ENCODE results near the gene MBOAT1.

MBOAT1 gene

DNA sequence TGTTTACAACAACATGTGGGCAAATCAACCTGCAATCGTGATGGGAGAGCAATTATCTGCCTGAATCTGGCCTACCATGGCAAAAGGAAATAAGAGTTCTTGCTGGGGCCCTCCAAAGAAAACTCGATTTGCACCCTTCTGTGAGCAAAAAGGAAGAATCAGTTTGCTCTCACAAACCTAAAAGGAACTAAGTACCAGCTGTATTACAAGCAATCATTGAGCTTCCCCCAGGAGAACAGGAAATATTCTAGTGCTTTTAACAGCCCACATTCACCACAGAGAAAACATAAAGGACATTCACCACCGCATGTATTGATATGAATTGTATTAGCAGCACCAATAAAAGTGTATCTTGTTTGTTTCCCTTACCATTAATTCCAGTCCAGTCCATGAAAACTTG, 75.0 kb downstream of the MBOAT1 start:
- no peak for DNase-seq (ENCODE audit: low spot score)

DNA sequence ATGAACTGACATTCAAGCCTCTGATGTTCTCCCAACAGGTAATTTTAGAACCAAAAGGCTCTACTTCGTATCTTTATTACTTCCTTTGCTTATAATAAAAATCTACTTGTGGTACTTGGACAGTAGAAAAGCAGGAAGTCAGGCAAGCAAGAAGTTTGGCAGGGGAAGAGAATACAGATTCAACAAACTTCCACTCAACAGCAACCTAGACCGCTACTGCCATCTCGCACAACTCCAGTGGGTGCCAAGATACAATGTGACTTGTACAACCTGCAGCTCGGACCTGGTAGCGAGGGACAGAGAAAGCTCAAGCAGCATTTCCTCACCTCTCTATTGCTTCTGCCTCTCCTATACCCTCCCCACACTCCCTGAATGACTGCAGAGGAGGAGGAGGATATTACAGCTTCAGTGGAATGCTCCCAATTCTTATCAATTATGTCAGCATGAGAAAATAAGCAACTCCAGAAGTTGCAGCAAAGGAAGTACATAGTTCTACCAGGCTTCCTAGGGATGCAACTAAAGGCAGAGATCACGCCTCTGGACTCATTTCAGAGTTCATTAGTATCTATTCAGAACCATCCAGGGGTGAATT, 76.5 kb downstream of the MBOAT1 start:
- DNase-seq (ENCODE audit: low spot score): no peak

DNA sequence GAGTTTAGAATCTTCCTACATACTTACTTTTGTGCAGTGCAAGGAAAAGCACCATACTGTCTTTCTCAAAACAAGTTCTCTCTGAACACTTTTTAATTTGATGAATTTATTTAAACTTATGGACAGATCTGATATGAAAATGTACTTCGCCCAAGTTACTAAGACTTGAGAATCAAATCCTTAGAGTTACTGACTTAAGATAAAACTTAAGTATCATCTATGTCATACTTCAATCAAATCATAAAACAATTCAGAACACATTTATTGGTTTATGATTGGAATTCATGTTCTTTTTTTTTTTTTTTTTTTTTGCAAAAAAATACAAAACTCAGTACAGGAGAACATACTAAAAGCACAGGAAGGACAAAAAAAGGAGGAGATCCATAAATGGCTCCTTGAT, 77.7 kb downstream of the MBOAT1 start:
- DNase-seq (ENCODE audit: low spot score): no peak

DNA sequence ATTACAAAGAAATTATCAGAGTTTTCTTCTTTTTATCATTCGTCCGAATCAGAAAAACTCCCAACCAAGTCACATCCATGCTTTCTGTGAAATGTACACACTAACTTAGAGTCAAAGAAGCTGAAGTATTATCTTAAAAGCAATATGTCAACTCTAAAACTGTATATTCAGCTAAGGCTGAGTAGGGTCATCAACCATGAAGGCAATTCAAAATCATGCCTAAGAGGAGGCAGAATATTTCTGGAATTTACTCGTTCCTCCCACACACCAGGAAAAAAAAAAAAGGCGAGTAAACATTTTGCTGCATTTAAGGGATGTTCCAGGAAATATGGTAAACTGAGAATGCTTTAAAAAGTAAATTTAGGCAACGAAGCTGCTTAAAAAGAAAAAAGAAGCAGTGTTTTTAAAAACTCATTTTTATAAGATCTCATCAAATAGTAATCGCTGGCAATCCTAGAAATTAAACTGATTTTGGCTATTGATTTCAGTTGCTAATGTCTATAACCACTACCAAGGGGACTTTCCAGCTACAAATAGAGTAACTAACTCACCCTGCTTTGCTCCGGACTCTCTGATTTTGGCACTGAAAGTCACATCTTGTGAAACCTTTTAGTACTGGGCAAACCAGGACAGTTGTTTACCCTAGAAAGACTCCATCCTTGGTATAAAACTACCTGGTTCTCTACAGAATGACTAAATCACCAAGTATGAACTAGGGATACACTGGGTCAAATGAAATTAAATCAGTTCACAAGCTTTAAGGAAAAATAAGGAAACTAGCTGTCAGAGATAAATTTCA, 82.8 kb downstream of the MBOAT1 start:
- no peak for DNase-seq (ENCODE audit: low spot score)

DNA sequence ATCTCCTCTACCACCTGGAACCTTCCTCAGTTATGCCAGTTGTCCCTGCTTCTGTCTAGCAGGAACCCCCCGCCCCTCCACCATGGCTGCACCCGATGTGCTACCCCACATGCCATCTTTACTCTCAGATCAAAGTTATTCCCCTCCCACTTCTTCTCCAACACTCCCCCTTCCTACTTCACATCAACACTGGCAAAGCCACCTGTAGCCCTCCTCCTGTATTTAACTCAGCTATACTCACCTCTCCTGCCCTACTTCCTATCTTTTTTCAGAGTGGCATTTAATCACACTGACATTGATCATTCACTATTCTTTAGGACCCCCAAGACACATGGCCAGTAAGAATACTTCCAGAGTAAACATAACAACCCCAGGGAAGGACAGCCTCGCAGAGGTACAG, 84.3 kb downstream of the MBOAT1 start:
- no peak for DNase-seq (ENCODE audit: low spot score)

DNA sequence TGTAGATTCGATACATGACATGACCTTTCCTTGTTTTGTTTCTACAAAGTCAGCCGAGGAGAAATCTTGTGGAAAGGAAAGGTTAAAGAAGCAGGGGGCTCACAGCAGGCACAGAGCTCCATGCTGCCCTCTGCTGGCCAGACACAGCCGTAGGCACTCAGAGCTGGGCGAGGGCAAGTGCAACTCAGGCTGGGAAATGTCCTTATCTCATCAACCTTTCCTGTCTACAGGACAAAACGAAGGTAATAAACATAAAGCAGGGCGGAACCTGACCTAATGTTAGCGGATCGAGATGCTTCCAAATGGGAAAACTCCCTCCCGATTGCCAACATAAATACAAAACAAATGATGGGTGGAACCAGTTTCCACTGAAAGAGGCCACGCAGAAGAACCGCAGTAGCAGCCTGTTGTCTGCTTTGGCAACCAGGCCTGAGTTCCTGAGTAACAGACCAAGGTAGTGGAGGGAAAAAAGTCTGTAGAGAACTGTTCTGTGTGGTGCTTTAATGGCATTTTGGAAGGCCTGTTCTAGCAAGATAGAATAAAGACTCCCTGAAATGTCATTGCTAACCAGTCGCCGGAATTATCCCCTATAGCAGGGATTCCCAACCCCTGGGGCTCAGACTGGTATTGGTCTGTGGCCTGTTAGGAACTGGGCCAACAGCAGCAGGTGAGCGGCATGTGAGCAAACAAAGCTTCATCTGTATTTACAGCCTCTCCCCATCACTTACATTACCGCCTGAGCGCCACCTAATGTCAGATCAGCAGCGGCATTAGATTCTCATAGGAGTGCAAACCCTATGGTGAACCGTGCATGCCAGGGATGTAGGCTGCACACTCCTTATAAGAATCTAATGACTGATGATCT, 85.2 kb downstream of the MBOAT1 start:
- DNase-seq (ENCODE audit: low spot score): peak; percentile 77

DNA sequence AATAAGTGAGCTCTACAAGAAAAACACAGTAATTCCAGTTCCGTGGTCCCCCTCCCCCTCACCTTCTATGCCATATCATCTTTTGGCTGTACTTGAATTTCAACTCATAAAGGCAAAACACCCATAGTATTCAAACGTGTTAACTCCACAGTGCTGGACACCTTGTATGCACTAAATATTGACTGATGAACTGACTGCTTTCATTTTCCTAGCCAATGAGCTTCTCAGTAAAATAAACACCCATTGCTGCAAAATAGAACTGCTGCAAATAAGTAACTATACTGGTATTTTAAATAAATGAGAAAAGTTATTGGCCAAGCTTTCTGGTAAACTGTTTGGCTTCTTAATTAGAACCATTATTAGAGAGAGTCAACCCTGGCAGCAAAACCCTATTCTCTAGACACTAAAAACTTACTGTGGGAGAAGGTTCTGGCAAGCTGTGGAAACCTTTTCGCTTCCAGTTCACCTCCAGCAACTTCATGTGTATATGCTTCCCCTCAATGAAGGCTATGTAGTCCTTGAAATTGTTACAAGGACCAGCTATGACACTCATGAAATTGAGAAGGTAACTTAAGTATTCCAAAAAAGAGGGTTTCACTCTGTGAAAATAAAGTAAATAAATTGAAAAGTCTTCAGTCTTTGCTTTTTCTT, 86.0 kb downstream of the MBOAT1 start:
- DNase-seq (ENCODE audit: low spot score): no peak

DNA sequence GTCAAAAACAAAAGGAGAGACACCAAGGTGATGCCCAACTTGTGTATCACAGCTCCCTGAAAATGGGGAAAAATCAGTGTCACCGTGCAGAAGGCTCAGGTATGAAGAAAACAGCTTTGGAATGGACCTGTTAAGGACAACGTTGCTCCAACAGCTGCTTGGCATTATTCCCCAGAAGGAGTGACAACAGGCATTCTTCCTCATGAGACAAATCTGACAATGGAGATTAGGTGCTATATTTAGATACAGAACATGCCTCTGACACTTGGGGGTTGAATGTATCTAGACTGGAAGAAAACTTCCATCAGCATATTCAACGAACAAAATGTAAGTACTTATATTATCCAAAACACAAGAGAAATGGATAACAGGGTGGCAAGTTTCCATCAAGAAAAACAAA, 87.7 kb downstream of the MBOAT1 start:
- no peak for DNase-seq (ENCODE audit: low spot score)

DNA sequence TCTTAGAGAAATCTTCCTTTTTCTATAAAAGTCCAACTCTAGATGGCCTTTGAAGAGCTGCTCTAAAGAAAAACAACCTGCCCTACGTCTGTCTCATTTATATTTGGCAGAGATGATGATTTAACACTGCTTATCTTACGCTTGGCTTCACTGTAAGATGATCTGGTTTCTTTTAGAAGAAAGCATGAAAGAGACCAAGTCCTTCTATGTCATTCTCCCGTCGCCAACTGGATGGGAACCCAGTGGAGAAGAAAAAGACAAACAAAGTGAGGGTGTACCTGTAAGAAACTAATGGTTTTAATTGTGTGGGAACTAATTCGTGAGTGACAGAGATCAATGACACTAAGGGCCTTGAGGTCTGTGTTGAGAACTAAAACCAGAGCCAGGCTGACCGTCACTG, 92.8 kb downstream of the MBOAT1 start:
- DNase-seq (ENCODE audit: low spot score): no peak

DNA sequence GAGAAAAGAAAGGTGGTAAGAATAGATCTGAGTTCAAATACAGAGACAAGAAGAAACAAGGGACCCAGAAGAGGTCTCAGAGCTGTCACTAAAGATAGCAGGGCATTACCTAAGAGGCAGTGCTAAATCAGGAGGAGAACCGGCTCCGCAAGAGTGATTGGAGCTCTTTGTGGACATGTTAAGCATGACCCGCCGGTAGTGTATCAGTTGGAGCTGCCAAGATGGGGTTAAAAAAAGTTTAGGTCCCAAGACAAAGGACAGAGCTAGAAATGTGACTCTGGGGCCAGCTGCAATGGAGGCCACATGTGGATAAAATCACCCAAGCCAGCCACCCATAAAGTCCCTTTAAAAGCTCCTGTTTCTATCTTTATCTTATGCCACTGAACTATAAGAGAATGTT, 93.4 kb downstream of the MBOAT1 start:
- DNase-seq (ENCODE audit: low spot score): no peak

DNA sequence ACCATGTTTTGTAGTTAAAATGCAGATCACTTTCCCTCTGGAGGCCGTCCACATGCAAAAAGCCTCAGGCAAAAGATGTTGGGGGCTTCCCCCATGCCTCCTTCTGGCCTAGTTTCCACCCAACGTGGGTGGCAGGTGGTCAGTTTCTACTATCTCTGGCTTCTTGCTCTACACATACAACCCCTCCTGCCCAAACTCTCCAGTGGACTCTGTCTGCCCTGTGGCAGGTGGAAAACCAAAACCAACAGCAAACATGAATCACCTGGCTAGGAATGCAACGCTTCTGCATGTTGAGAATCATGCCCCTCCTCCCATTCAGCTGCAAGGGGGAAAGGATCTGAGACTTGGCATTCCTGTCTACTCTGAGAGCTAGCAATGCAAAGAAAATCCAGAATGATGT, 94.8 kb downstream of the MBOAT1 start:
- no peak for DNase-seq (ENCODE audit: low spot score)

DNA sequence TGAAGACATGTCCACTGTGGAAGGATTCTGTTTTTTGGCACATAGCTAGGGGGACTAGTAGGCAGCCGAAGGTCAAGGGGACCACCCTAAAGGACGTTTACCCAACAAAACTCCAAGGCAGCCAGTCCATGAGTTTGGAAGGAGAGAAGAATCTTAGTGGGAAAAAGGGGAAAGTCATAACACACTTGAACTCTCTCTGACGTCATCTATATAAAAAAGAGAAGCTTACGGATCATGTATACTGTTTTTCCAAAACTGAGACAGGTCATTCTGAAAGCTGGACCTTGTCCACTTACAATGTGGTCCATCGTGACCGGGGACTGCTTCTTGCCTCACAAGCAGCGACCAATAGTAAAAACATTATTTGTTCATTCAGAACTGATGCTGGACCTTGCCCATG, 95.5 kb downstream of the MBOAT1 start:
- DNase-seq (ENCODE audit: low spot score): no peak

DNA sequence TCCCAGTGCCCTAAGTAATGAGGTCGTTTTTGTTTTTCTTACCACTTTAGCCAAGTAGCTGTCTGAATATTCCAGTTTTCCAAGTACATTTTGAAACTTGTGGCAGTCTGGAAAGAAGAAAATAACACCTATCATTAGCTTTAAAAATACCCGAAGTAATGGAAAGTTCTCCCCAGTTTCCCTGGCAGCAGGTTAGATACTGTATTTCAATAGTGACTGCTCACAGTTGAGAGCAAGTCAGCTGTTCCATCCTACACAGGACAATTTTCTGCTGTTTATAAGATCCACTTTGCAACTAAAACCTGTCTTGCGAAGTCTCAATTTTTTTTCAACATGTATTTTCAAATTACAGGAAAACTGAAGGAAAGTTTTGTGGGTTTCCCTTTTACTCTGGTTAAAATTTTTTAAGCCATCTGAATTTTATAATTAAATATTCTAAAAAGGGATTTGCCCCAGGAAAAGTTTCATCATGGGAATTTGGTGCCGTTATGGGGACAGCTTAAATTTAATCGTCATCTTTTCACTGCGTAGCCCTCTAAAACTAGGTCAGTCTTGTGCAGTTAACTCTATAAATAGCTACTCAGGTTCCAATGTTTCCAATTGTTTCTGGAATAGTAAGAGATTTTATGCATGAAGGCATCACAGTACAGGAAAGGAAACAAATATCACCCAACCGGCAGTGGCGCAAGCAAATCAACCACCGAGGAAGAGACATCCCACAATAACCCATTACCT, 96.9 kb downstream of the MBOAT1 start:
- no peak for DNase-seq (ENCODE audit: low spot score)

DNA sequence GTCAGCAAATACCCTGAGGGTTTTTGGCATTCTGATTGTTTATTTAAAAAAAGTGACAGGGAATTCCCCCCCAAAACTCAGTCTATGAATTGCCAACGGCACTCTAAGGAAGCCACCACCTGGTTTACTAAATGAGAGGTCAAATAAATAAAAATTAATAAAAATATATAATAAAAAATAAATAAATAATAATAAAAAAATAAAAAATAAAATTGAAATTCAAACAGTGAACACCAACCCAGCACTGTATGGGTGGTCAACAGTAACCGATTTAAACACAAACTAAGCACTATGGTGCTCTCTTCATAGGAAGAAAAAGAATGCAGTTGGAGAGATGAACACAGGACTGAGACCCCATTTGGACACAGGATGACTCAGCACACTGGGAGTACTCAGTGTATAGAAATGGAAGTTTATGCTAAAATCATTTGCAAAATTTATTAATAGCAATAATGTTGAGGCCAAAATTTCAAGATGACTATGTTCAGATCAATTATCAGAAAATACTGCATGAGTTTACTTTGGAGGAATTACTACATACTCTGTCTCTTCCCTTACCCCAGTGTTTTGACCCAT, 98.5 kb downstream of the MBOAT1 start:
- DNase-seq (ENCODE audit: low spot score): no peak

DNA sequence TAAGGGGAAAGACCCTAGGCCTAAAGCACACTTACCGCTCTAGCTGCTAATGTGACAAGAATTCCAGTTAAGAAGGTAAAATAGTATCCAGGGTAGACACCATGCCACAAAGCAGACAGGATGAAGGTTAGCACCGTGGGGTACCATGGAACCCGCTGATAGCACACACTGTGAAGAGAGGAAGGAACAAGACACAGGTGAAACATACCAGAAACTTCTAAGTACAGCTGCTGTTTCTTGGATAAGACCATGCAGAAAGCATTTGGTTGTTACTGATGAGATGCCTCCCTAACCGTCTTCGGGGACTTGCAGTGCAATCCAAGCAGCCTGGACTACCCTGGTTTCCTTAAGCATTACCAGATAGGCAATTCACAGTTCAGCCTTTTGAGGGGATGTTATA, 99.4 kb downstream of the MBOAT1 start:
- DNase-seq (ENCODE audit: low spot score): no peak

DNA sequence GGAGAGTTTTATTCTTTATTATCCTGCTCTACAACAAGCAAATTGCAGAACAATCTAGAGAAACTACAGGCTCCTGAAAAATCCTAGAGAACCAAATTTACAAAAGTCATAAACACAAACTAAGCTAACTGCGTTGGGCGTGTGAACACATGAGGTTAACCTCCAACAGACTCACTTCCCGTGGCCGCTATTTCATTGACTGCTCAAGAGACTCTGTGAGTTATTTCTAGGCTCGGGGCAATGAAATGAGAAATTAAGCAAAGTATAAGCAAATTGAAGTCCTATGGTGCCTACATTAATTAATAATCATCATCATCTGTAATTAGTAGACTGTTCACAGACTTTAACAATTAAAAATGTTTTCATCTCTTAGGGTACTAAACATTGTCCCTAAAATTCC, 100.0 kb downstream of the MBOAT1 start:
- DNase-seq (ENCODE audit: low spot score): no peak

DNA sequence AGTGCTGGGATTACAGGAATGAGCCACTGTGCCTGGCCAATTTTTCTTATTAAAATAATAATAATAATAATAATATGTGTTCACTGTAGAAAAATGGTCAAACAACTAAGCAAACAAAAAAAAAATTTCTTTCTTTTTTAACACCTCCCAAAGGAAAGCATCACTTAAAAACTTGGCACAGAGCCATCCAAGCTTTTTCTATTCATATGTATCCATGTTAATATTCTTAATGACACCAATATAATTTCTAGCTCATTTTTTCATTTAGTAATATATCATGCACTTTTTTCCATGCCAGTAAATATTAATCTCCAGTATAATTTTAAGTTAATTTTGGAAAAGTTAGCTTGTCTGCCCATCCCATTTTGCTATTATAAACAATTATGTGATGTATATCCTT, 101.8 kb downstream of the MBOAT1 start:
- no peak for DNase-seq (ENCODE audit: low spot score)

DNA sequence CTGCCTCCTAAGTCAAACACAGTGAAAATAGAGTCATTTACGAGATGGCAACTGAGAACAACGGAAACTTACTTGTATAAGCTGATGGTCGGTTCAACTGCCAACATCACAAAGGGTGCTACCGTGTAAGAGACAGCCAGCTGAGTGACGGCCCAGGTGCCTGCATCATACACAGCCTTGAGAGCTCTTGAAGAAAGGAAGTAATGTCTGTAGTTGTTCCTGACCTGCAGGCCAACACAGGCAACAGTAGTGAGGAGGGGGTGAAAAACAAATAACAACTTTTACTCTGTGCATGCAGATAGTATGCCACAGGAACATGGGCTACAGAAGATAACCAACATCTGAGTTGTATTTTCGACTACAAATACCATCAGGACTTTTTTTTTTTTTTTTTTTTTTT, 102.7 kb downstream of the MBOAT1 start:
- no peak for DNase-seq (ENCODE audit: low spot score)

DNA sequence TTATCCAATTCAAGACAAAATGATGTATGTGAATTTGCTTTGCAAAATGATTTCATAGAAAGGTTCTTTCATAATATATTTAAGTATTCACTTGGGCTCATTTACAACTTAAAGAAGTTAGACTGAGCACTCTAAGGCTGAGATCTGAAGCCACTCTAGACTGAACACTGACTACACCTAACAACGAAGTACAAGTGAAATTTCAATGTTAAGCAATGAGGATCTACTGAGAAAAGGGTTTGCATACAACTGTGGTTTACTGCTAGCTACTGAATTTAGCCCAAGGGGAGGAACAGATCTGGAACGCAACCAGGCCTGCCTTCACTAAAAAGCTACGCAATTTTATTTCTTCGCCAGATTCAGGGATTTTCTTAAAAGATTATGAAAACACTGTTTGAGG, 106.4 kb downstream of the MBOAT1 start:
- no peak for DNase-seq (ENCODE audit: low spot score)

DNA sequence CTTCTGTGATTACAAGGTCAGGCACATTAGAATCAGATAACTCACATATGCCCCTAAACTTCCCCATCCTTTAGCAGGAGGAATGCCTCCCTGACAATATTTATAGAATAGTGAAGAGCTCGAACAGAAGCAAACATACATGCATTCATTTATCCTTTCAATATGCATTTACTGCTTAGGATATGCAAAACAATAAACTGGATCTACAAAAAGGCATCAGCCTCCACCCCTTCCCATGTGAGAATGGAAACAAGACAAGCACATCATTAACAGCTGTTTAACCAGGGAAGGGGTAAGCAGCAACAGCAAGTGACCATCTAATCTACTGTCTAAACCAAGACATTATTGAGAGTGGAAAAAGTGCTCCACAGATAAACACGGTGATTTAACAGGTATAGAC, 107.6 kb downstream of the MBOAT1 start:
- DNase-seq (ENCODE audit: low spot score): no peak

DNA sequence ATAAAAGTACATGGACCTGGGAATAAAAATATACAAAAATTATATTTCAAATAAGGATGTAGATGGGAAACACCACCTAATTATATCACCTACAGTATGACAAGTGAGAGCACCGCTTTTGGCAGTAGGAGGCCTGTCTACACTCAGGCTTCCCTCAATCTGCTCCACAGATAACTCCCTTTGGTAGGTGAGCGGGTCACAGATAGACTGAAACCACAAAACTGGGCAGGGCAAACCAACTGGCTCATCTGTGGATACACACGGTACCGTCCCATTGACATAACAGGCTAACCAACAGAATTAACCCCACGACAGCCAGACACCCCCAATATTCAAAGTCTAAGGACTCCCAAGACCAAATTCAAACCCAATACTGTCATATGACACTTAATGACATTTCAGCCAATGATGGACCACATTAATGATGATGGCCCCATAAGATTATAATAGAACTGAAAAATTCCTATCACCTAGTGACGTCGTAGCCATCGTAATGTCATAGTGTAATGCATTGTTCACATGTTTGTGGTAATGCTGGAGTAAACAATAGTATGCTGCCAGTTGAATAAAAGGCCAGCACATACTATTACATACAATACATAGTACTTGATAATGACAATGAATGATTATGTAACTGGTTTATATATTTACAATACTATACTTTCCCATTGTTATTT, 109.7 kb downstream of the MBOAT1 start:
- no peak for DNase-seq (ENCODE audit: low spot score)
